HEK293 (cell line): ENCODE measurements around the gene CEMP1.

Experiments
- BCL6B ChIP-seq: fragments of 450-650 bp; formaldehyde crosslinking; IDR thresholded peaks from 2 replicates; pipeline ENCODE4 v1.5.1; 2017; ENCODE audit warnings: missing biosample characterization, missing genetic modification characterization
- GLI4 ChIP-seq: fragments of 450-650 bp; formaldehyde crosslinking; IDR thresholded peaks from 2 replicates; pipeline ENCODE4 v1.5.1; 2016; ENCODE audit warnings: missing biosample characterization, missing genetic modification characterization
- KLF10 ChIP-seq: fragments of 450-650 bp; IDR thresholded peaks from 2 replicates; pipeline ENCODE4 v1.5.1; 2018; ENCODE audit warnings: missing biosample characterization, mild to moderate bottlenecking, missing genetic modification characterization
- KLF9 ChIP-seq: fragments of 450-650 bp; formaldehyde crosslinking; IDR thresholded peaks from 2 replicates; pipeline ENCODE4 v1.5.1; 2016; ENCODE audit warnings: missing biosample characterization, missing genetic modification characterization, low read depth
- PRDM2 ChIP-seq: fragments of 450-650 bp; formaldehyde crosslinking; IDR thresholded peaks from 2 replicates; pipeline ENCODE4 v1.5.1; 2016; ENCODE audit warnings: missing biosample characterization, missing genetic modification characterization, borderline replicate concordance
- REST ChIP-seq: fragments of 450-650 bp; formaldehyde crosslinking; IDR thresholded peaks from 2 replicates; pipeline ENCODE4 v1.5.1; 2016; ENCODE audit warnings: missing biosample characterization, missing genetic modification characterization
- ZBTB11 ChIP-seq: fragments of 450-650 bp; formaldehyde crosslinking; conservative IDR thresholded peaks from 2 replicates; pipeline ENCODE4 v1.5.1; 2016; ENCODE audit warnings: low read depth, missing biosample characterization, missing genetic modification characterization
- ZBTB7A ChIP-seq: fragments of 450-650 bp; formaldehyde crosslinking; IDR thresholded peaks from 2 replicates; pipeline ENCODE4 v1.5.1; 2016; ENCODE audit warnings: low read depth, missing biosample characterization, missing genetic modification characterization
- ZNF16 ChIP-seq: fragments of 450-650 bp; formaldehyde crosslinking; IDR thresholded peaks from 2 replicates; pipeline ENCODE4 v1.5.1; 2016; ENCODE audit warnings: low read depth, missing biosample characterization, missing genetic modification characterization
- ZNF26 ChIP-seq: fragments of 450-650 bp; formaldehyde crosslinking; IDR thresholded peaks from 2 replicates; pipeline ENCODE4 v1.5.1; 2016; ENCODE audit warnings: missing biosample characterization, missing genetic modification characterization
- ZNF398 ChIP-seq: fragments of 450-650 bp; formaldehyde crosslinking; IDR thresholded peaks from 2 replicates; pipeline ENCODE4 v1.5.1; 2017; ENCODE audit warnings: missing biosample characterization, missing genetic modification characterization
- ZNF488 ChIP-seq: fragments of 450-650 bp; formaldehyde crosslinking; IDR thresholded peaks from 2 replicates; pipeline ENCODE4 v1.5.1; 2016; ENCODE audit warnings: missing biosample characterization, missing genetic modification characterization
- ZNF558 ChIP-seq: fragments of 450-650 bp; formaldehyde crosslinking; IDR thresholded peaks from 2 replicates; pipeline ENCODE4 v1.5.1; 2016; ENCODE audit warnings: missing biosample characterization, missing genetic modification characterization
- ZNF623 ChIP-seq: fragments of 450-650 bp; formaldehyde crosslinking; IDR thresholded peaks from 2 replicates; pipeline ENCODE4 v1.5.1; 2016; ENCODE audit warnings: missing biosample characterization, missing genetic modification characterization
- ZNF76 ChIP-seq: fragments of 450-650 bp; formaldehyde crosslinking; IDR thresholded peaks from 2 replicates; pipeline ENCODE4; 2016; ENCODE audit warnings: low read depth, missing biosample characterization, missing genetic modification characterization, borderline replicate concordance
- ZNF791 ChIP-seq: fragments of 450-650 bp; formaldehyde crosslinking; IDR thresholded peaks from 2 replicates; pipeline ENCODE4 v1.5.1; 2016; ENCODE audit warnings: missing biosample characterization, missing genetic modification characterization
- ZNF837 ChIP-seq: fragments of 450-650 bp; formaldehyde crosslinking; IDR thresholded peaks from 2 replicates; pipeline ENCODE4 v1.5.1; 2016; ENCODE audit warnings: missing biosample characterization, missing genetic modification characterization
- ZSCAN23 ChIP-seq: fragments of 450-650 bp; formaldehyde crosslinking; IDR thresholded peaks from 2 replicates; pipeline ENCODE4 v1.5.1; 2016; ENCODE audit warnings: missing biosample characterization, missing genetic modification characterization
- ZXDB ChIP-seq: fragments of 450-650 bp; formaldehyde crosslinking; IDR thresholded peaks from 2 replicates; pipeline ENCODE4 v1.5.1; 2016; ENCODE audit warnings: missing biosample characterization, missing genetic modification characterization

The CEMP1 gene

GRCh38 chr16:2531696-2532493, 687 bp upstream of the CEMP1 start (continued):
- 0 out of 2 replicates have a peak, but pooled peaks have one; percentile 28 for TF ChIP-seq PRDM2 (tag by site-specific recombination)
- TF ChIP-seq ZNF16, result no peak
- 0 out of 2 replicates have a peak, but pooled peaks have one; percentile 16 for TF ChIP-seq GLI4
- TF ChIP-seq ZNF623, result no peak
- peak; percentile 69 for TF ChIP-seq ZNF398 (tag by site-specific recombination)
- TF ChIP-seq ZBTB7A (tag by site-specific recombination), result no peak; the same call in 1 of the 2 replicates
- TF ChIP-seq ZBTB11, result no peak
- peak; percentile 80 for TF ChIP-seq ZXDB (tag by site-specific recombination)
- TF ChIP-seq ZNF488 (tag by site-specific recombination), result no peak
- no peak for TF ChIP-seq BCL6B (tag by site-specific recombination)
- TF ChIP-seq ZNF837, result no peak
- peak; percentile 97 for TF ChIP-seq KLF10 (tag by site-specific recombination)
- TF ChIP-seq ZNF558 (tag by site-specific recombination), result no peak
- TF ChIP-seq ZNF791 (tag by site-specific recombination), result no peak
- TF ChIP-seq ZSCAN23 (tag by site-specific recombination), result no peak
- peak; percentile 87 for TF ChIP-seq KLF9 (tag by site-specific recombination)
- no peak for TF ChIP-seq REST (tag by site-specific recombination)
- TF ChIP-seq ZNF26, result no peak
- TF ChIP-seq ZNF76 (tag by site-specific recombination), result no peak
